GM10248 (cell line): ENCODE measurements around the gene HOMER3.

Experiments
- CTCF ChIA-PET: fragments of 300-600 bp; sonication (Branson Sonifier 250); formaldehyde crosslinking; extraction: SDS; loops from one replicate; lab custom pipeline; 2021; ENCODE audit warnings: antibody characterized with exemption; lab: Yijun Ruan, JAX
- POLR2A ChIA-PET: fragments of 350-650 bp; sonication (Branson Sonifier 250); formaldehyde crosslinking; extraction: SDS; loops from one replicate; lab custom pipeline; 2020; ENCODE audit warnings: antibody characterized with exemption; lab: Yijun Ruan, JAX
- DNase-seq: peaks from one replicate; pipeline ENCODE4 v3.0.0; 2012; ENCODE audit errors: extremely low spot score
- TF ChIP-seq, protein P1 (sequence below): IDR thresholded peaks from 2 replicates; pipeline ENCODE4 v1.5.1; 2012; ENCODE audit warnings: mild to moderate bottlenecking, low read depth; ENCODE audit errors: extremely low read depth, missing control alignments, control extremely low read depth

Gene HOMER3

GRCh38 chr19:18886972-18887371 is 54.0 kb downstream of the HOMER3 start:
- ChIA-PET POLR2A (no interaction called here), CTCF (no interaction called here)
- TF ChIP-seq, protein P1, sequence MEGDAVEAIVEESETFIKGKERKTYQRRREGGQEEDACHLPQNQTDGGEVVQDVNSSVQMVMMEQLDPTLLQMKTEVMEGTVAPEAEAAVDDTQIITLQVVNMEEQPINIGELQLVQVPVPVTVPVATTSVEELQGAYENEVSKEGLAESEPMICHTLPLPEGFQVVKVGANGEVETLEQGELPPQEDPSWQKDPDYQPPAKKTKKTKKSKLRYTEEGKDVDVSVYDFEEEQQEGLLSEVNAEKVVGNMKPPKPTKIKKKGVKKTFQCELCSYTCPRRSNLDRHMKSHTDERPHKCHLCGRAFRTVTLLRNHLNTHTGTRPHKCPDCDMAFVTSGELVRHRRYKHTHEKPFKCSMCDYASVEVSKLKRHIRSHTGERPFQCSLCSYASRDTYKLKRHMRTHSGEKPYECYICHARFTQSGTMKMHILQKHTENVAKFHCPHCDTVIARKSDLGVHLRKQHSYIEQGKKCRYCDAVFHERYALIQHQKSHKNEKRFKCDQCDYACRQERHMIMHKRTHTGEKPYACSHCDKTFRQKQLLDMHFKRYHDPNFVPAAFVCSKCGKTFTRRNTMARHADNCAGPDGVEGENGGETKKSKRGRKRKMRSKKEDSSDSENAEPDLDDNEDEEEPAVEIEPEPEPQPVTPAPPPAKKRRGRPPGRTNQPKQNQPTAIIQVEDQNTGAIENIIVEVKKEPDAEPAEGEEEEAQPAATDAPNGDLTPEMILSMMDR: no peak
- DNase-seq: no peak

GRCh38 chr19:18883526-18884304 is 57.3 kb downstream of the HOMER3 start:
- TF ChIP-seq, protein P1: no peak
- ChIA-PET CTCF (interaction anchor here (1.5 kb wide), 1 partner anchor 17 kb away, joined by 4 read pairs; no protein-coding TSS in a partner anchor), POLR2A (no interaction called here)
- no peak for DNase-seq

DNA sequence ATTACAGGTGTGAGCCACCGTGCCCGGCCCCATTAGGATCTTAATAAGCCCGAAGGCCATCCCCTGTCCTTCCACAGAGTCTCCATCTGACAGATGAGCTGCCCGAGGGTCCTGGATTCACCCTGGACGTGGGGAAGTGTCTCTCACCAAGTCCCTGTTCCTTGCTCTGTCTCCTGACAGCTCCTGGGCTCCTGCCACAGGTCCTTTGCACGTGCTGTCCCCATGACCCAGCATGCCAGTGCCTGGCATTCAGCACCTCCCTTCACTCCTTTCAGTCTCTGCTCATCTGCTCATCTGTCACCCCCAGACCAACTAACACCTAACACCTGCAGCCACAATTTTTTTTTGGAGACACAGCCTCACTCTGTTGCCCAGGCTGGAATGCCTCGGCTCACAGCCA is 59.5 kb downstream of the HOMER3 start:
- DNase-seq: no peak
- TF ChIP-seq, protein P1: no peak
- CTCF ChIA-PET: no interaction called here
- POLR2A ChIA-PET: no interaction called here

DNA sequence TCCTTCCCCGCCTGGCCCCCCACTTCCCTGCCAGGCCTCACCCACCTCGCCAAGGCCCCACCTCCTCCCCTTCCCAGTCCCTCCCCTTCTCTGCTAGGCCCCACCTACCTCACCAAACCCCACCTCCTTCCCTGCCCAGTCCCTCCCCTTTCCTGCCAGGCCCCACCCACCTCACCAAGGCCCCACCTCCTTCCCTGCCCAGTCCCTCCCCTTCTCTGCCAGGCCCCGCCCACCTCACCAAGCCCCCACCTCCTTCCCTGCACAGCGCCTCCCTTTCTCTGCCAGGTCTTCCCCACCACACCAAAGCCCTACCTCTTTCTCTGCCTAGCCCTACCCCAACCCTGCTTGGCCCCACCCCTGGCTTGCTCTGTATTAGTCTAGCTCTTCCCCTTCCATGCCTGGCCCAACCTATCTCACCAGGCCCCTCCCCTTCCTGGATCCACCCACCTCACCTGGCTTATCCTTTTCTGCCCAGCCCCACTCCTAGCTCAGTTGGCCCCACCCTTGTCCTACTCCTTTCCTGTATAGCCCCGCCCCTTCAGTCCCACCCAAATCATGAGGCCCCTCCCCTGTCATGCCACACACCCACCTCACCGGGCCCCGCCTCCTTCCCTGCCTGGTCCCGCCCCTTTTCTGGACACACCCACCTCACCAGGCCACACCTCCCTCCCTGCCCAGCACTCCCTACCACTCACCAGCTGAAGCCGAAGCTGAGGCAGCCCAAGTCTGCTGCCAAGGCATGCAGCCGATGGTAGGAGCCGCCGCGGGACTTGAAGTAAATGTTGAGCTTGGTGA is 61.2 kb downstream of the HOMER3 start:
- no peak for DNase-seq
- TF ChIP-seq, protein P1: no peak
- ChIA-PET POLR2A (no interaction called here), CTCF (interaction anchor here (0.9 to 1.2 kb wide), 2 partner anchors 26 to 31 kb away, joined by 3 to 4 read pairs; no protein-coding TSS in a partner anchor)
